Measurements from ENCODE around the gene CFAP58. TPM values are rescaled to one million over a fixed set of nuclear protein-coding genes. Genes with fewer than 3 reads are reported as not detected.

Gene CFAP58
- total and polyA plus RNA-seq, 2 donors (not counting 1 experiment from before 2014, with no cell fraction given), result not detected

GRCh38 chr10:104391150-104391968, 37.7 kb downstream of the CFAP58 start:
- Histone ChIP-seq H3K79me2 (ENCODE audit: control insufficient read depth, insufficient read depth, low read length) (no peaks in the 10 kb centered on the region), H3K4me3 (ENCODE audit: control extremely low read depth in 1 of 5, extremely low read depth in 1 of 5, insufficient read depth in 1 of 5, low read depth in 2 of 5, low read length in 4 of 5) (no peak overlapping the region), H3K9me3 (ENCODE audit: control extremely low read depth in 1 of 3, control insufficient read depth in 2 of 3, insufficient read depth in 1 of 3, low read length in 2 of 3) (no peaks in the 10 kb centered on the region), H3K4me1 (ENCODE audit: control insufficient read depth in 2 of 2, insufficient read depth in 2 of 2, low read length in 2 of 2) (no peaks in the 10 kb centered on the region), H3K27ac (ENCODE audit: low read length in 2 of 2) (no peak overlapping the region), H3K4me2 (replicated peaks; ENCODE audit: low read depth, low read length, poor library complexity, severe bottlenecking) (no peak overlapping the region), H2AFZ (ENCODE audit: insufficient read depth, low read depth, low read length, poor library complexity, severe bottlenecking) (no peak overlapping the region), H3K36me3 (replicated peaks in 1 of 2; ENCODE audit: control extremely low read depth in 1 of 2, control insufficient read depth in 1 of 2, extremely low read depth in 1 of 2, insufficient read depth in 2 of 2, low read length in 1 of 2) (no peaks in the 10 kb centered on the region), H4K20me1 (ENCODE audit: control insufficient read depth, insufficient read depth, low read length, poor library complexity, severe bottlenecking) (no peaks in the 10 kb centered on the region), H3K27me3 (replicated peaks in 1 of 4; ENCODE audit: control extremely low read depth in 1 of 4, control insufficient read depth in 3 of 4, insufficient read depth in 4 of 4, low read length in 3 of 4) (peaks cover 0 to 10% (median 6%) of the 10 kb centered on the region in 4 experiments), H3K9ac (ENCODE audit: low read length) (no peak overlapping the region)
- TF ChIP-seq EZH2 (IDR thresholded peaks at IDR 0.05; ENCODE audit: borderline replicate concordance, insufficient read depth, low read depth, low read length, poor library complexity, severe bottlenecking) (no peak), CTCF (IDR thresholded peaks at IDR 0.05) (no peak)
- H3K27ac Mint-ChIP-seq, result no peak overlapping the region
- no peak overlapping the region for H3K4me3 Mint-ChIP-seq
- peaks cover 44% of the 10 kb centered on the region for H3K27me3 Mint-ChIP-seq
- CTCF ChIA-PET, result no interaction called here
- intact Hi-C loops (cut with micrococcal nuclease), result no loop called here
- no peak for ATAC-seq (ENCODE audit: low read depth)
- H3K9me3 Mint-ChIP-seq (ENCODE audit: insufficient read depth), result no peaks in the 10 kb centered on the region
- POLR2A ChIA-PET, result no interaction called here
- 73% methylated on average over 4 of the region's 8 CpGs for WGBS (ENCODE audit: insufficient coverage)
- H3K4me1 Mint-ChIP-seq, result peaks cover 1% of the 10 kb centered on the region
- DNase-seq, result no peak

- ChIA-PET POLR2A (no interaction called here), CTCF (no interaction called here)
- no peaks in the 10 kb centered on the region for H3K36me3 ChIP-seq (replicated peaks in 1 of 2; ENCODE audit: control extremely low read depth in 1 of 2, control insufficient read depth in 1 of 2, extremely low read depth in 1 of 2, insufficient read depth in 2 of 2, low read length in 1 of 2)
- H3K9me3 Mint-ChIP-seq (ENCODE audit: insufficient read depth), result no peaks in the 10 kb centered on the region
- TF ChIP-seq CTCF (IDR thresholded peaks at IDR 0.05) (no peak), EZH2 (IDR thresholded peaks at IDR 0.05; ENCODE audit: borderline replicate concordance, insufficient read depth, low read depth, low read length, poor library complexity, severe bottlenecking) (no peak)
- H4K20me1 ChIP-seq (ENCODE audit: control insufficient read depth, insufficient read depth, low read length, poor library complexity, severe bottlenecking), result no peaks in the 10 kb centered on the region
- H3K4me1 ChIP-seq (ENCODE audit: control insufficient read depth in 2 of 2, insufficient read depth in 2 of 2, low read length in 2 of 2), result no peaks in the 10 kb centered on the region
- no CpG with 5 or more reads among the region's 1 CpG for WGBS (ENCODE audit: insufficient coverage)
- no peak overlapping the region for H2AFZ ChIP-seq (ENCODE audit: insufficient read depth, low read depth, low read length, poor library complexity, severe bottlenecking)
- no peaks in the 10 kb centered on the region for H3K9me3 ChIP-seq (ENCODE audit: control extremely low read depth in 1 of 3, control insufficient read depth in 2 of 3, insufficient read depth in 1 of 3, low read length in 2 of 3)
- peaks cover 0 to 10% (median 6%) of the 10 kb centered on the region in 4 experiments for H3K27me3 ChIP-seq (replicated peaks in 1 of 4; ENCODE audit: control extremely low read depth in 1 of 4, control insufficient read depth in 3 of 4, insufficient read depth in 4 of 4, low read length in 3 of 4)
- no peak overlapping the region for H3K4me3 ChIP-seq (ENCODE audit: control extremely low read depth in 1 of 5, extremely low read depth in 1 of 5, insufficient read depth in 1 of 5, low read depth in 2 of 5, low read length in 4 of 5)
- intact Hi-C loops (cut with micrococcal nuclease), result no loop called here
- H3K27ac Mint-ChIP-seq, result no peak overlapping the region
- H3K79me2 ChIP-seq (ENCODE audit: control insufficient read depth, insufficient read depth, low read length), result no peaks in the 10 kb centered on the region
- H3K4me1 Mint-ChIP-seq, result peaks cover 1% of the 10 kb centered on the region
- H3K27ac ChIP-seq (ENCODE audit: low read length in 2 of 2), result no peak overlapping the region
- ATAC-seq (ENCODE audit: low read depth) (no peak), DNase-seq (no peak)
- no peak overlapping the region for H3K4me2 ChIP-seq (replicated peaks; ENCODE audit: low read depth, low read length, poor library complexity, severe bottlenecking)
- H3K4me3 Mint-ChIP-seq, result no peak overlapping the region
- H3K27me3 Mint-ChIP-seq, result peaks cover 46% of the 10 kb centered on the region
- H3K9ac ChIP-seq (ENCODE audit: low read length), result no peak overlapping the region
Measured at GRCh38 chr10:104391969-104392296, 38.3 kb downstream of the CFAP58 start.

Data from B cell (primary cell).